HG03520 (cell line): ENCODE measurements around the gene COBL.

ENCODE experiments used
- ATAC-seq: cut with Tn5 transposase; IDR thresholded peaks from one replicate; pipeline ENCODE4 v1.9.1; 2021; ENCODE audit warnings: mild to moderate bottlenecking, moderate library complexity; ENCODE audit not compliant: unreplicated experiment

COBL gene

DNA sequence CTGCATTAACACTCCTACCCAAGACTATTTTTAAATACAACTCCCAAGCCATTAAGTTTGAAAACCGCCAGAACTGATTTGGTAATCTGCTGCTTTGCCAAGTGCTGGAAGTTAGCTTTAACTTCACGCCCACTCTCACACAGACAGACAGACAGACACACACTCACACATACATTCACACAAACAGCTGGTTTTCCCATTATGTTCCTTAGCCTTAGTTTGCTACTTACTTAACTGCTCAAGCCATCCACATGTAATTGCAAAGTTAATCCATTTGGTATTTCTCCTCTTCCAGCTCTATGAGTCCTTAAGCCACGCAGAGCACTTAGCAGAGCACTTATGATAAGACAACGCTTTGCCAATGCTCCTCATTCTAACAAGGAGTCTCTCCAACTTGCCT lies 8.3 kb downstream of the COBL start:
- no peak for ATAC-seq

DNA sequence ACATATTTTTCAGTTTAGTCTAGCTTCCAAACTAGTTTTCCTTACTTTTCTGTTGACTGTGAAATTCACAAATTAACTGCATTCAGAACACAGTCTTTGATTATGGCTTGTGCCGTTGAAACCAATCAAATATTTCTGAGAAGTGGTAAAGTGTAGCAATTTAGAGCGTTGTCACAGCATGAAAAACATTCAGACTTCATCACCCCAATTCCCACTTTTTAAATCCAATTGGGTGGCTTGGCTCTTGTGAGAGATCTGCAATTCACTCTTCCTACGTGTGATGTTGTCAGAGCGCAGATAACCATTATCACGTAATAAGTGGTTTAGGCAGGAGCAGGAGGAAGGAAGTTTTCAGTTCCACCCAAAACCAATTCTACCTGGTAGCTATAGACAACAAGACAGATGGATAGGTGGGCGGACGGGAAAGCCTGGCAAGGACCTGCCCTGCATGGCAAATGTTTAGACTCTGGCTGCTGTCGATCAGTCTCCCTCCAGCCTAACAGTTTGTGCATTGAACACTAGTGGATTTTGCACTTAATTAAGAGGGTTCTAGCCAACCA lies 8.9 kb downstream of the COBL start:
- no peak for ATAC-seq

- ATAC-seq = no peak
Measured at GRCh38 chr7:51306761-51307160, 9.8 kb downstream of the COBL start.

- no peak for ATAC-seq
Measured at GRCh38 chr7:51304729-51305128, 11.9 kb downstream of the COBL start.

DNA sequence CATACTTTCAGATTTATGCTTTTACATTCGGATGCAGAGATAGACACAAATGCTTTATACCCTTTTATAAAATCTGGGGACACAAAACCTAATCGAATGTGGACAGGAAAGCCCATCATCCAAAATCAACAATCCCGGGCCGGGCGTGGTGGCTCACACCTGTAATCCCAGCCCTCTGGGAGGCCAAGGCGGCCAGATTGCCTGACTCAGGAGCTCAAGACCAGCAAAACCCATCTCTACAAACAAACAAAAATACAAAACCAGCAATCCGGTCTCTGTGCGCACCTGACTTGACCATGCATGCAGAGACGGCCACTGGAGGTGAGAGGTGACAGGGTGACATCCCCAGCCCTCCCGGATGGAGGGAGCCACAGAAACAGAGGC lies 13.5 kb downstream of the COBL start:
- no peak for ATAC-seq

- no peak for ATAC-seq
Measured at GRCh38 chr7:51301806-51302205, 14.8 kb downstream of the COBL start.

DNA sequence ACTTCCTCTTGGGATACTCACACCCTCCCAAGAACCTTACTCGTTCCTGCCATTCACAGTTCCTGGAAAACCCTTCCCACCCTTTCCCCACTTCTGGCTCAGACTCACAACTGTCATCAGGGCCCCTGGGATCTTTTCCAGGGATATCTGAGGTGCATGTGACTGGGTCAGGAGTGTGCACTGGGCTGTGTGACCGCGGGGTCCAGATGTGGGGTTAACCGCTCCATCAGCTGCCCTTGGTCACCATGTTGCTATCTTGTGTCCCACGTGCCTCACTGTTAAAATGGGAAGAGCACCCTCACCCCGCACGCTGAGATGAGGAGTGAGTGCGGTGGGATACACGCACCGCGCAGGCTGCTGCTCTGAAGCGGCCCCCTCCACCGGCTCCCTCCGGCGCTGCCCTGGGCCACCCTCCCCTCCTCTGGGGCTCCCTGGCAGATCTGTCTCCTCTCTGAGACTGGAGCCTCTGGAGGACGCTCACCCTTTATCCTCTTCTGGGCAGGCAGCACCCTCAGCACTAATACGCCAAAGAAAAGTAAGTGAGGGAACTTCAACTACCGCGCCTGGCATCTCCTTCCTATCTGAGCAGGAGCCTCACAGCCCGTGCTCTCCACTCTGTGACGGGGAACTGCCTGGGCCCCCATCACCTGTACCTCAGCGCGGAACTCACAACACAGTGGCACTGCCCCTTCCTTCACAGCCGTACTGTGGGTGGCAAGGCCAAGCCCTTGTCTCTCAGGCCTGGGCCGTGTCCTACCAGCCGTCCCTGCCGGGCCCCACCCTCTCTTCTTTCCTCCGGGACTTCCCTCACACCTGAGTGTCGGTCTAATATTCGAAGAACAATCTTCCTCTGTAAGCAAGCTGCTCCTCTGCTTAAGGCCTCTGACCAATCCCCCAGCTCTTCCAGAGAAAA lies 15.6 kb downstream of the COBL start:
- no peak for ATAC-seq

- ATAC-seq = no peak
Measured at GRCh38 chr7:51299391-51300133, 17.0 kb downstream of the COBL start.

DNA sequence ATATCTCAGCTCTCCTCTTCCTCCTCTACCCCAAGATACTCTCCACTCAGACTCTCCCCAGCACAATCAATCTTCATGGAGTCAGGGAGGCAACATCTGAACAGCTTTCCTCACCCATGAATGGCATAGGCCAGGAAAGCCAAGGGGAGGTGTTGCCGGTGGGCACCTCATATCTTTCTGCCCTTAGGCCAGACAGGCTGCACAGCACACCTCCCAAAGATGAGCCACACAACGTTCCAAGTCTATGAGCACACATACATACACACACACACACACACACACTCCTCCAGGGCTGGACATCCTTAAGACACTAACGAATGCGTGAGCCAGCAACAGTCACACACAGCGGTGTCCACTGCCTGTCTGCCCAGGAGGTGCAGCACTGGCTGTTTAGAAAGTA lies 17.7 kb downstream of the COBL start:
- ATAC-seq = no peak

DNA sequence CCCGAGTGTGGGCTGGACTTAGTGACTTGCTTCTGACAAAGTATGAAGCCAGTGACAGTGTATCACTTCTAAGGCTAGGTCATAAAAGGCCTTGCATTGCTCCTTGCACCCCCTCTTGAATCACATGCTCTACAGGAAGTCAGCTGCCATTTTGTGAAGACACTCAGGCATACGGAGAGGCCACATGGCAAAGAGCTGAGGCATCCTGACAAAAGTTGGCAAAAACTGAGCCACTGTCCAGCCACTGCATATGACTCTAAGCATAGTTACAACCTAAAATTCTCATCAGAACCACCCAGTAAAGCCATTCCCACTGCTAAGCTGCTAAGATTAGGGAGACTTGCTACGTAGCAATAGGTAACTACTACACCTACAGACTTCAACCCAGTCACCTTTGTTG lies 18.6 kb downstream of the COBL start:
- ATAC-seq = no peak

- ATAC-seq = no peak
Measured at GRCh38 chr7:51295440-51296245, 21.0 kb downstream of the COBL start.

GRCh38 chr7:51292596-51292995 lies 24.0 kb downstream of the COBL start:
- no peak for ATAC-seq

DNA sequence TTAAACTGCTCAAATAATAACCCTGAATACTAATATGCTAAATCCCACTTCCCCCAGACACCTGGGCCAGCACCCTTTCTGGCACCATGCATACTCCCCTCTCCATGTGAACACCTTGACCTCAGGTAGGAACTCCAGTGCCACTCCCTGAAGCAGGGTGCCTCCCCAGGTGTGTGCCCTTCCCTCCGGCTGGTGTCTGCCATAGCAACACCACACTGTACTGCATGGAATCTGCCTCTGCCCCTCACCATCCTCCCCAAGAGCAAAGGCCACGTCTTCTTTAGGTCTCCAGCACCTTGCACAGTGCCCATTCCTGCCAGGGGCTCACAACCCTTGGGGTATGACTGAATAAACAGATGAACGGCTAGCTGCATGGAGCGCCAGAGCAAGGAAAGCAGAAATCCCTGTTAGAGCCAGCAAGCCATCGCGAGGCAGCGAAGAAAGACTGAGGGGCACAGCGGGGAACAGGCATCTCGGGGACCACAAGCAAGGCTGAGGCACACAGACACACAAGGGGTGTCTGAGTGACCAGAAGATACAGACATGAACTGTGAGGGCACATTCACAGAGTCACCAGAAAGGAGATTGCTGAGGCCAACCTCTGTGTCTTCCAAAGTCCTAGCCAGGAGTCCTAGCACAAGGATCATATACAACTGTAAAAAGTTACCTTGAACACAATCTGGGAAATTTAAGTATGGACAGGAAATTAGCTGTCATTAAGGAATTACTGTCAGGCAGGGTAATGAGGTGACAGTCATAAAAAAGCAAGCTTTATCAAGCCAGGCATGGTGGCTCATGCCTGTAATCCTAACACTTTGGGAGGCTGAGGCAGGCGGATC lies 25.7 kb downstream of the COBL start:
- no peak for ATAC-seq

DNA sequence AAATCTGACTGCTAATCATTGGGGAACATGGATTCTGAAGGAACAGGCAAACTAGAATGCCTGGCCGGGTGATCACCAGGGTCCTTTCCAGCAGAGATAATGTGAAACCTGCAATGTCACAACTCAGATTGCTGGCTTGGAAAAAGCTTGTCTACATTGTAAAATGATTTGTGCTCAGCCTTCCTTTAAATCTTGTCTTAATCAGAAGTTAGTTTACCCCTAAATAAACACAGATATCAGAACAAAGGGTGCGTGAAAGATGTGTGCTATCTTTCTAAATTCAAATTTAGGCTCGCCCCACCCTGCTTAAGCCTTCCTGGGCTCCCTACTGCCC lies 26.3 kb downstream of the COBL start:
- no peak for ATAC-seq

- no peak for ATAC-seq
Measured at GRCh38 chr7:51289623-51290303, 26.8 kb downstream of the COBL start.

DNA sequence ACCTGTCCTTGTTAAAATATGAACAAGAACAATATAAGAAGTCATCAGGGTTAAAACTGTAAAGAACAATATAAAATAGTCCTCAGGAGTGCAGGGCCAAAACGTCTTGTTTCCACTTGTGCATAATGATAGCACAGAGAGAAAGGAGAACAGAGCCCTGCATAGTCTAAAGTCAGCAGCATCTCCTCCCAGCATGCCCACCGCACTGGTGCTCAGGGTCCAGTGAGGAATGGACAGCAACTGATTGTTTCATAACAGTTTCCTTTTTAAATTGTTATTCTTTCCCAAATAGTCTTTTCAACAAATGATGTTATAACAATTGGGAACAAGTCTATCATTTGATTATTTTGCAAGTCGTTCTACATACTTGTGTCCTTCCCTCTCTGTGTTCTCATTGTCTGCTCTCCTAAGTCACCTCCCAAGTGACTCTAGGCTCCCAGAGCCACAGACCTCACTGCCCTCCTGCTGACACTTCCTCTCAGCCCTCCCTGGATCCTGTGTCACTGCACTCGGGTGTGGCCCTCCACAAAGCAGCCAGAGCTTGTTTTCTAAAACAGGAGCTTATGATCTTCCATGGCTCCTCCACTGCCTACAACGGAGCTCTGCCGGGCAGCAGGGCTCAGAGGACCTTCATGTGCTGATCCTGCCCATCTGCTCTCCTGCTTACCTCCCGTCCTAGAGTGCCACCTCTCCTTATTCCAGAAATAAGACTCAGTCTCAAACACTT lies 27.6 kb downstream of the COBL start:
- no peak for ATAC-seq

GRCh38 chr7:51286401-51286800 lies 30.2 kb downstream of the COBL start:
- no peak for ATAC-seq

GRCh38 chr7:51280156-51280555 lies 36.5 kb downstream of the COBL start:
- ATAC-seq = no peak

DNA sequence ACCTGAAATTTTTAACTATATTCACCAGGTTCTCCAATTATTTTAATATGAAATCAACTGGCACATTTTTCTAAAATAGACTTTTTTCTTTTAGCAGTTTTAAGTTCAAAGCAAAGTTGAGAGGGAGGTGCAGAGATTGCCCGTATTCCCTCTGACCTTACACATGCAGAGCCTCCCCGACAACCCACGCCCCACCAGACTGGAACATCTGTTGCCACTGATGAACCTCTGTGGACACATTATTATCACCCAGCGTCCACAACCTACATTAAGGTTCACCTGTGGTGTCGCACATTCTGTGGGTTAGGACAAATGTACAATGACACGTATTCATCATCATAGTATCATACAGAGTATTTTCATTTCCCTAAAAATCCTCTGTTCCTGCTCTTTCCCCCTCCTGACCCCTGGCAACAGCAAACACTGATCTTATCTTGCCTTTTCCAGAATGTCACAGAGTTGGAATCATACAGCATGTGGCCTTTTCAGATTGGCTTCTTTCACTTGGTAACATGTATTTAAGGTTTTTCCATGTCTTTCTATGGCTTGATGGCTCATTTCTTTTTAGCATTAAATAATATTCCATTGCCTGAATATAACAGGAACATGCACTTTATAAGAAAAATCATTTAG lies 37.1 kb downstream of the COBL start:
- ATAC-seq = no peak
